DOHH2 (cell line): ENCODE data around the gene PSD4.

Experiments used
- CTCF ChIP-seq: fragments of 200-600 bp; sonication (generic); IDR thresholded peaks from one replicate; pipeline ENCODE4 v1.5.1; 2014; ENCODE audit warnings: antibody characterized with exemption, mild to moderate bottlenecking, low read depth, low read length; ENCODE audit not compliant: poor library complexity, severe bottlenecking
- EZH2phosphoT487 ChIP-seq: fragments of 200-600 bp; sonication (generic); IDR thresholded peaks from 2 replicates; pipeline ENCODE4 v1.6.1; 2017; ENCODE audit warnings: borderline replicate concordance, mild to moderate bottlenecking, antibody characterized with exemption, low read length, moderate library complexity, mixed read lengths

GRCh38 chr2:113223813-113224212 lies 50.0 kb downstream of the PSD4 start:
- TF ChIP-seq EZH2phosphoT487 (no peak), CTCF (no peak)
